Measurements from ENCODE around the gene WWC1. TPM values are rescaled to one million over a fixed set of nuclear protein-coding genes. Genes with fewer than 3 reads are reported as not detected.

The WWC1 gene
- total RNA-seq = 36.2 TPM

DNA sequence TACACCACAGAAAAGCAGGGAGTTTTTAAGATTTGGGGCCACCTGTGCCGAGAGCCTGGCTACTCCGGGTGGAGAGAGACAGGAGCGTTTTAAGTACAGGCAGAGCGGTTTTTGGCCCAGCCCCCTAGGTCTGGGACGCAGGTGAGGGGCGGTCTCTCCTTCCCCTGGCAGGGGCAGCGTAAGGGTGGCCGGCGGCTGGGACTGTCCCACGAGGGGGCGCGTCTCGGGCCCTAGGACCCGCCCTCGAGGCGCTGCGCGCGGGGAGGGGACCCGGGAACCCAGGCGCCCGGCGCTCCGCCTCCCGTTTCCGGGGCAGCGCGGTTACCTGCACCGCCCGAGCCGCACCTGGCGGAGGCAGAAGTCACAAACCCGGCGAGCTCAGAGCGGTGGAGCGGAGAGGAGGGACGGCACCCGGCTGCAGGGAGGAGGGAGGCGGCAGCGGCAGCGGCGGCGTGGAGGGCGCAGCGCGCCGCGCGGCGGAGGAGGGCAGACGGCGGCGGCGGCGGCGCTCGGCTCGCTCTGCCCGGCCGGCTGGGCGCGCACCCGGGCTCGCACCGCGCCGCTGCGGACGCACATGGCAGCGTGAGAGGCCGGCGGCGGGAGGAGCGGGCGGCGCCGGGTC lies at the start of gene WWC1:
Gene WWC1 (plus strand): TSS at position 304 of the 622 bp plus-strand sequence. CDS start 508 bp downstream, outside the sequence.

DNA sequence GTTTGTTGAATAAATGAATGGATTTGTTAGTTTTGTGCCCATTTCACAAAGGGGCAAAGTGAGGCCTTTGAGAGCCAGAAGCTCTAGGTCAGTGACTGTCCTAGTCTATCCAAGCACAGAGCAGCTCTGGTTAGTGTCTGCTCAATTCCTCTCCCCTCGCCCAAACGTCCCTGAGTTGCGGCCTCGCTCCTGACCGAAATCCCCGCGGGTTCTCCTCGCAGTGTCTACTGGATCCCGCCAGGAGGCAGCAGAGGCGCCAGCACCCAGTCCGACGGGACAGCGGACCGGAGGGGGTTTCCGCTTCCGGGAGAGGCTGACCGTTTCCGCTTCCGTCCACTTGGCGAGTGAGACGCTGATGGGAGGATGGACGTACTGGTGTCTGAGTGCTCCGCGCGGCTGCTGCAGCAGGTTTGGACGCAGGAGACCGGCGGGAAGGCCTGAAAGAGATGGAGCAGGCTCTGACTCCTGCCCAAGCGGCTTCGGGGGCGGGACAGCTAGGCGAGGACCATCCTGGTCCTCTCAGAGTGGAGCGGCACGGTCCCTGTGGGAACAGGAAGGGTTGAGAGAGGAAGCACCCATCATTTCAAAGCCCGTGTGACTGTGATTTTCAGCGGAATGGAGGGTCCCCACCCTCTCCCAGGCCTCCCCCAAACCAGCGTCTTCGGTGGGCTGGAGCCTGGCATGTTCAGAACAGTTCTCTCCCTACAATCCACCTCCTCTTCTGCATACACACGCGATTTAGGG lies 194.9 kb downstream of the WWC1 start, which contains the start of gene RARS1:
Gene RARS1 (plus strand): TSS at position 336 of the 744 bp plus-strand sequence. CDS start 28 bp downstream, at position 364.

Other genes starting within 250 kb of the WWC1 start
- gene RARS1, start 194.8 kb downstream of the WWC1 start, total RNA-seq = 171 TPM
- gene FBLL1, start 237.7 kb downstream of the WWC1 start, total RNA-seq = 53.7 TPM